Osteocyte (in vitro differentiated cells): ENCODE measurements around the gene MRPS18A. TPM values are rescaled to one million over a fixed set of nuclear protein-coding genes. Genes with fewer than 3 reads are reported as not detected.
"Not testable (repeated sequence)": the region's sequence is repeated elsewhere in the genome, so short reads cannot be mapped to it uniquely, and the experiment has no call there.

Source experiments
- DNase-seq: peaks from one replicate; pipeline ENCODE4 v3.0.0; 2021; ENCODE audit warnings: mixed read lengths; ENCODE audit not compliant: unreplicated experiment; ENCODE audit errors: extremely low spot score
- H3K27ac Mint-ChIP-seq: one replicate; pipeline ENCODE4 v1.8.0; 2021; ENCODE audit warnings: mild to moderate bottlenecking, mixed read lengths; ENCODE audit not compliant: unreplicated experiment
- H3K27me3 Mint-ChIP-seq: one replicate; pipeline ENCODE4 v1.8.0; 2021; ENCODE audit warnings: mixed read lengths; ENCODE audit not compliant: unreplicated experiment
- H3K36me3 Mint-ChIP-seq: one replicate; pipeline ENCODE4 v1.8.0; 2021; ENCODE audit warnings: mixed read lengths; ENCODE audit not compliant: unreplicated experiment
- H3K4me1 Mint-ChIP-seq: one replicate; pipeline ENCODE4 v1.8.0; 2021; ENCODE audit warnings: mixed read lengths; ENCODE audit not compliant: unreplicated experiment
- H3K4me3 Mint-ChIP-seq: one replicate; pipeline ENCODE4 v1.8.0; 2021; ENCODE audit warnings: mild to moderate bottlenecking, moderate library complexity, mixed read lengths; ENCODE audit not compliant: unreplicated experiment
- H3K9me3 Mint-ChIP-seq: one replicate; pipeline ENCODE4 v1.8.0; 2021; ENCODE audit warnings: mixed read lengths; ENCODE audit not compliant: unreplicated experiment
- CTCF ChIP-seq: fragments of 200-600 bp; sonication (generic); IDR thresholded peaks from 2 replicates; pipeline ENCODE4 v1.5.0; 2021; ENCODE audit warnings: antibody characterized with exemption, mild to moderate bottlenecking, moderate library complexity
- total RNA-seq: library from RNA; stranded (reverse); gene quantifications from 2 replicates; pipeline ENCODE4 v1.2.1, GENCODE V29; 2021

Gene MRPS18A
- total RNA-seq, 1 donor from 2014 or later, result 37.3 TPM

DNA sequence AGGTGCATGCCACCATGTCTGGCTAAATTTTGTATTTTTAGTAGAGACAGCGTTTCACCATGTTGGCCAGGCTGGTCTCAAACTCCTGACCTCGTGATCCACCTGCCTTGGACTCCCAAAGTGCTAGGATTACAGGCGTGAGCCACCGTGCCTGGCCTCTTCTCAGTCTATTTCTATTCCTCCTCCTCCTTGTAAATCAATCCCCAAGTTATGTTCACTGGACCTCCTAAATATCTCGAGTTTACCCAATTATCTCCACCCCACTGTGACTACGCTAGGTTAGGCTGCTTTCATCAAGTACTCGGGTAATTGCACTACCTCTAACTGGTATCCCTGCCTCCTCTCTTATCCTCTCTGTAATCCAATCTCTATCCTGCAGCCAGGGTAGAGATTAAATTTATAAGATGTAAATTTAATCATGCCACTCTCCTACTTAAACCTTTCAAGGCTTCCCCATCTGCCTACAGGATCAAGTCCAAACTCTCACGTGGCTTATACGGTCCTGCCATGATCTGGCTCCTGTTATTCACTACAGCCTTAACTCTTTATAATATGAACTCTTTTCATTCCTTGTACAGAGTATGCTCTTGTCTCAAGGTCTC, 52.8 kb downstream of the MRPS18A start:
- no peak for DNase-seq
- peaks cover 7% of the 10 kb centered on the region for H3K36me3 Mint-ChIP-seq
- no peak overlapping the region for H3K27ac Mint-ChIP-seq
- H3K4me3 Mint-ChIP-seq, result peak overlapping the region; percentile 98
- peaks cover 31% of the 10 kb centered on the region for H3K4me1 Mint-ChIP-seq
- no peaks in the 10 kb centered on the region for H3K9me3 Mint-ChIP-seq
- H3K27me3 Mint-ChIP-seq, result no peaks in the 10 kb centered on the region
- TF ChIP-seq CTCF, result no peak

- H3K4me1 Mint-ChIP-seq, result peaks cover 29% of the 10 kb centered on the region
- not testable (repeated sequence) for H3K4me3 Mint-ChIP-seq, H3K27me3 Mint-ChIP-seq, H3K9me3 Mint-ChIP-seq, H3K36me3 Mint-ChIP-seq, DNase-seq, H3K27ac Mint-ChIP-seq
Measured at GRCh38 chr6:43633002-43633401, 54.6 kb downstream of the MRPS18A start.

GRCh38 chr6:43630980-43631619, 56.5 kb downstream of the MRPS18A start:
- Mint-ChIP-seq H3K9me3 (no peaks in the 10 kb centered on the region), H3K27me3 (no peaks in the 10 kb centered on the region), H3K36me3 (peaks cover 8% of the 10 kb centered on the region), H3K4me1 (peaks cover 40% of the 10 kb centered on the region), H3K4me3 (peak overlapping the region; percentile 60), H3K27ac (peak overlapping the region; percentile 85)
- TF ChIP-seq CTCF, result no peak
- DNase-seq, result no peak

DNA sequence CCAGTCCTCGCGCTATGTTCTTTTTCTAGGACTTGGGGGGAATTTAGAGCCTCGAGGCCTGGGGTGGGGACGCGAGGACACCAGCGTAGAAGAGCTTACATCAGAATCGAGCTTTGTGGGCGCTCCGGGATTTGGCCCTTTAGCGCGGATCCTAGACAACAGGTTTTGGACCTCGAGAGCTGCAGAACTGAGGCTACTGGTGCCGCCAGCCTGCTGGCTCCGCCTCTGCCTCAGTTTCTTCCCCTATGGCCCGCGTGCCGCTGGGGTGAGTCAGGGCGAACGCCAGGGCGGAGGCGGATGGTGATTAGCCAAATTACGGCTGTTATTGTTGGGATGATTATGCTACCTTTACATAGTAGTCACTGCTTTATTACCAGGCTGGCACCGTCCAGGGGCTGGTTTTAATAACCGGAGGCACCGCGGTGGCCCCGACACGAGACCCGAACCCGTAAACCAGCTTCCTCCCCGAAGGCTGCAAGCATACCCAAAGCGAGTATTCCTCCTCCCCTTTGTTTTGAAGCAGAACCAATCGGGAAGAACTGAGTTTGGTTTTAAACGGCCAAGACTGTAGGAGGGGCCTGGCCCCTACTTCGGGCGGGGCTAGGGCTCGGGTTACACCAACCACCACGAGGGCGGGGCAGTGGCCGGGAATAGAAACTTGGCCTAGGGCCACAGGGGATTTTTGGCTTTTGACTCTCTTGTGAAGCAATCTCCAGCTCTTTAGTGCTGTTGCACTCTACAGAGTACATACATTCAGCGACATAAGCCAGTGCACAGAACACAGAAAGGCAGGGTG, 57.9 kb downstream of the MRPS18A start:
- Mint-ChIP-seq H3K4me1 (peaks cover 35% of the 10 kb centered on the region), H3K9me3 (no peaks in the 10 kb centered on the region), H3K4me3 (peak overlapping the region; percentile 93), H3K27ac (peak overlapping the region; percentile 96), H3K36me3 (peaks cover 17% of the 10 kb centered on the region), H3K27me3 (no peaks in the 10 kb centered on the region)
- DNase-seq, result peak; percentile 97
- no peak for TF ChIP-seq CTCF

- Mint-ChIP-seq H3K4me3 (peak within 1 kb of the TSS; percentile 93), H3K36me3 (peaks cover 21% of the 10 kb centered on the region), H3K27ac (peak within 1 kb of the TSS; percentile 96), H3K4me1 (peaks cover 35% of the 10 kb centered on the region), H3K9me3 (no peaks in the 10 kb centered on the region), H3K27me3 (no peaks in the 10 kb centered on the region)
- DNase-seq, result peak; percentile 99
- no peak for TF ChIP-seq CTCF
Measured at GRCh38 chr6:43629104-43629504, 58.5 kb downstream of the MRPS18A start, which contains the start of gene GTPBP2. TSS of gene GTPBP2 (minus strand) at chr6:43629264. CDS start at chr6:43629162, 102 bp downstream.
